ENCODE measurements around the gene GRIA1.
A peak's percentile ranks its signal among the peaks of the same experiment; 100 is the strongest.

The GRIA1 gene

DNA sequence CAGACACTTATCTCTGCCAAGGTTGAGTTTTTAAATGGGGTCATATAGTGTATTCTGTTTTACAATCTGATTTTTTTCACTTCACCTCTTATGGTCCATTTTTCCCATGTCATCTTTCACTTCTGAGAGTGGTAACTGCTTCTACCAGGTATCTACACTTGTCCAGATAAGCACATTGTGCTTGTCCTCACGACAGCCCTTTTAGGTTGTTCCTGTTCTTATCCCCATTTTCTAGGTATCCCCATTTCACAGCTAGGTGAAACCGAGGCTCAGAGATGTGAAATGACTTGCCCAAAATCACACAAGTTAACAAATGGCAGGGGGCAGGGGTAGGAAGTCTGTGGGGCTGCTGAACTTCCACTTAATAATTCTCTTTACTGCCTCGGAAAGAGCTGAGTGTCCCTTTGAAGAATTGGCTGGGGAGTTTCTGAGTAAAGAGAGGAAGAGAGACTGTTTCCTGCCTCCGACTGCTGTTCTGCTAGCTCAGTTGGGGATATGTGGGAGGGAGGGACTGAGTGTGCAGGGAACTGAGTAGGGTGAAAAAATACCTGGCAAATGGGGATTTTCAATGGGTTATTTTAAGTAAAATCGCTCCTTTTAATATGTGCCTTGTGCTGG, 255.4 kb downstream of the GRIA1 start:
- no peak for DNase-seq

DNA sequence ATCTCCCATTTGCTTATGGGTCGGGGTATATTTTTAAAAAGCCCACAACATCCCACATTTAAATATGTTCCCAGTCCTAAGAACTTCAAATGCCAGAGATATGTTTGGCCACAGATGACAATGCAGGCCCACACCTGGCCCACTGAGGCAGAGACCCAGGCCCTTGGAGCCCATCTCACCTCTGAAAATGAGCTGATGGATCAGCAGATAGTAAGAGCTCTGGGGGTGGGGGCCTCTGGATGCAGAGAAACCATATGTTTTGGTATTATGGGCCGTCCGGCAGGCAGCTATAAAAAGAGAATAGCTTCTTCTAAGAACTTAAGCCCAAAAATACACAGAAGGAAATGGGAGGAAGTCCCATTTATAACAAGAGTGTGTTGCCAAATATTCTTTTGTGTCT, 256.0 kb downstream of the GRIA1 start:
- DNase-seq = no peak

DNA sequence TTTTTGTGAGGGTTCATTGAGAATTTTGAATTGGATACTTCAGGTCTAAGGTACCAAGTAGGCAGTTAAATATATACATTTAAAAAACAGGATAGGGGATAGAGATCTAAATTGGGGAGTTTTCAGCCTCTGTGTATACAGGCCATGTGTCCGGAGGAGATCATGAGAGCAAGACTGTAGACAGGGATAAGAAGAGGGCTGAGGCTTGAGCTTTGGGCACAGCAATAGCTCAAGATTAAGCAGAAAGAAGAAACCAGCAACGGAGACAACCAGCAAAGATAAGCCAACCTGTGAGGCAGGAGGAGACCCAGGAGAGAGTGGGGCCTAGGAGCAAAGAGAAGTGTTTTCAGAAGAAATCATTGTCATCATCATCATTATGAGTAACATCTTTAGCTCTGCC, 258.4 kb downstream of the GRIA1 start:
- DNase-seq = no peak

DNA sequence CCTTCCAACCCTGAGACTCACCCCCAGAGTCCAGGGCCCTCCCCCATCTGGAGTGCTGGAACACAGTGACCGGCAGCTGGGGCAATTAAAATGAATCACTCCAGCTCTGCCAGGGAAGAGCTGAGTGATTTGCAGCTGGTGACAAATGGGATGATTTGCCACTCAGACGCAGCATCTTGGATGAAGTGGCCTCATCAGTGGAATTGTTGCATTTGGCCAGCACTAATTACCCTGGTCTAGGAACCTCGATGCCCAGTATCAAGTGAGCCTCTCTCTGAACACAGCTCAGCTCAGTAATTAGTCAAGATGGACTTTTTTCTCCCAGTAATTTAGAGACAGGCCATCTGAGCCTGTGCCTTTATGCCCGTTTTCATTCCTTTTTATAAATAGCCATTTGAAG, 259.5 kb downstream of the GRIA1 start:
- DNase-seq = no peak

DNA sequence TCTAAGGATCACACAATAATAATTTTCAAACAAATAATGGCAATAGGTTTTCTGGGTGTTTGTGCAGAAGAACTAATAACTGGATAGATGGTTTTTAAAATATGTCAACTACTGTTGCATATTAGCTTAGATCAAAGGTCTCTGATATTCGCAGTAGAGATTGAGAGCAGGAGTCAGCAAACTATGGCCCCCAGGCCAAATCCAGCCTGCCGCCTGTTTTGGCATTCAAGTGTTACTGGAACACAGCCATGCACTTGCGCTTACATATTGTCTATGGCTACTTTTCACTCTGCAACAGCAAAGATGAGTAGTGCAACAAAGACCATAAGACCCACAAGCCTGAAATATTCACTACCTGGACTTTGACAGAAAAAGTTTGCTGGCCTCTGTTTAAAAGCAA, 260.8 kb downstream of the GRIA1 start:
- DNase-seq = no peak

DNA sequence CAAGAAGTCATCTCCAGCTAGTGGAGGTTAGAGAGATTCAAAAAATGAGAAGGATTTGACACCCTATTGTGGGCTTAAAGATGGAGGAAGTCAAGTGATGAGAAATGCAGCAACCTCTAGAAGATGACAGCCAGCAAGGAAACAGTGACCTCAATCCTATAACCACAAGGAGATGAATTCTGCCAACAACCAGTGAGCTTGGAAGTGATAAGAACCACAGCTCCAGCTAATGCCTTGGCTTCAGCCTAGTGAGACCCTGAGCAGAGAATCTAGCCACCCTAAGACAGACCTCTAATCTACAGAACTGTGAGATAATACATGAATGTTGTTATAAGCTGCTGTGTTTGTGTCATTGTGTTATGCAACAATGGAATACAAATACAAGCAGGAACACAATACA, 262.4 kb downstream of the GRIA1 start:
- DNase-seq = no peak

DNA sequence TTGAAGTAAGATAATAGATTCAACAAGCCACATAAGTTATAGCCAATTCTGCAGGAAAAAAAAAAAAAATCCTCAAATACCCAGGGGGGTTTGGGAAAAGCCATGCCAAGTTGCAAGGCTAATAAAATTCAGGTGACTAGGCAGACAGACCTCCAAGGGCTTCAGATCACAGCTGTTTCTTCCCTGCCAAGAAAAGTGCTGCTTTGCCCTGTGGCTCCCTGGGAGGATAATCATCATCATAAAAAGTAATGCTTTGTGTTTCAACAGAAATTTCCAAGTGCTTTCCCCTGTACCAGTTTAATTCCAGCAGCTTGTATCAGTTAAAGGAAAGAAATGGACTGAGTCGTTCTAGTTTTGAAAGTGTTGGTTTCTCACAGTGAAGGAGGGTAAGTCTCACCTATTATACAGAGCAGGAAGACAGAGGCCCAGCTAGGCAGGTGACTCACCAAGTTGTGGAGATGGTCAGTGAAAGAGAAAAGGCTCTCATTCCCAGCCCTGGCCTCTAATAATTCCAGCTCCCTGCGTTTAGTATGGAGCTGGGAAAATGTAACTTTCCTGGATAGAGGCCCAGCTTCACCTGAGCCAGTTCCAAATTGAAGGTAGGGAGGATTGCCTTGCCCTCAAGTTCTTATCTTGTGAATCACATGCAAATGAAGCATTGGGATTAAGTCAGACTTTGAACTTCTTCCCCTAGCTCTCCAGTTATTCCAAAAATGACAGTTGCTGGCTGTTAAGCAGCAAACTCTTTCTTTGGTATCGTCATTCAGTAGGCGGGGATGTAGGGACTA, 263.4 kb downstream of the GRIA1 start:
- no peak for DNase-seq

DNA sequence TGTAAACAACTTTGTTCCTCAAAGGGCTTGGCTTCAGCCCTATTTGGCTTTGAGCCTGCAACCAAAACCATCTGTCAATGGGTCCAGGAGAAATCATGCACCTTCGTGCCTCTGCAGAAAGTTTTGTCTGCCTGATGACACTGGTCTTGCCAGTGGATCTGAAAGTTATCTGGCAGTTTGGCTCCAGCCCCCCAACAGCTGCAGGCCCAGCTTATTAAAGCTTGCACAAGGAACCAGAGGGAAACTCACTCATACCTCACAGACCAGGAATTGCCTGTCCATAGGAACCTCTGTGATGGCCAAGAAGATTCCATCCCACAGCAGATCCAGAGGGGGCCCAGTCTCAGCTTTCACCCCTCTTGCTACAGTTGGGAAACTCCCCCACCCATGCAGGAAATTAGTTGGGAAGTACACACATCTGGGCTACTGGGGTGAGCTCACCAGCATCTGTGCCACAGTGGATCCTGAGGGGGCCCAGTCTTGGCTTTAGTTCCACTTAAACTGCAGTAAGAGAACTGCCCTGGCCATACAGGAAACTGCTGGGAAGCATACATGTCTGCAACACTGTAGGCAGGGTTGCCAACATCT, 265.5 kb downstream of the GRIA1 start:
- DNase-seq = no peak

DNA sequence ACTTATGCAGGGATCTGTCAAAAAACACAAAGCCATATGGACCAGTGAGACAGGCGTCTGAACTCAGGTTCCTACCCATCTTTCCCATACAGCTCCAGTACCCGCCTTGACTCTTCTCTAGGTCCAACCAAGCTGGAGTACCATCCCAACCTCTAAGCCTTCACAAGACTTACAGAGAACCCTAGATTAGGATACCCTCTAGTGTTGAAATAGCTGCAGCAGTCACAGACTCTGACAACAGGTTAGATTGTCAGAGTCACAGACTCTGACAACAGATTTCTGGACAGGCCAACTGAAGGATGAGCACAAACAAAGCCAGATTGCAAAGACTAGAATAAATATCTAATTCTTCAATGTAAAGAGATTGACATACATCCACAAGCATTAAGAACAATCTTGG, 266.1 kb downstream of the GRIA1 start:
- no peak for DNase-seq

DNA sequence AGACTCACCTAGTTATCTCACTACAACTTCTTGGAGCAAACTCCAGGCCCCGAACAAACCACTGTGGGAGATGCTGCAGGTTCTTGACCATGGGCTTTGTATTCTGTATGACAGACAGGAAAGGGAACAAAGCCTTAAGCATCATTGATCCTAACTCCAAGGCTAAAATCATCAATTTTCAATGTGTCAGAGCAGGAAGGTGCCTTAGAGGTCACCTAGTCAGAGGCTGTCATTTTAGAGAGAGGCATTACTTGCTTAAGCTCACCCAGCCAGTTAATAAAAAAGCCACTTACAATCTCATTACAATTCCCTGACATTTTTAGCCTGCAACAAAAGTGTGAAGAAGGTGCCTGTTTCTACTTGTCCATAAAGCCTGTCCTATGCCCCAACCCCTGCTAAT, 275.5 kb downstream of the GRIA1 start:
- DNase-seq = no peak

DNA sequence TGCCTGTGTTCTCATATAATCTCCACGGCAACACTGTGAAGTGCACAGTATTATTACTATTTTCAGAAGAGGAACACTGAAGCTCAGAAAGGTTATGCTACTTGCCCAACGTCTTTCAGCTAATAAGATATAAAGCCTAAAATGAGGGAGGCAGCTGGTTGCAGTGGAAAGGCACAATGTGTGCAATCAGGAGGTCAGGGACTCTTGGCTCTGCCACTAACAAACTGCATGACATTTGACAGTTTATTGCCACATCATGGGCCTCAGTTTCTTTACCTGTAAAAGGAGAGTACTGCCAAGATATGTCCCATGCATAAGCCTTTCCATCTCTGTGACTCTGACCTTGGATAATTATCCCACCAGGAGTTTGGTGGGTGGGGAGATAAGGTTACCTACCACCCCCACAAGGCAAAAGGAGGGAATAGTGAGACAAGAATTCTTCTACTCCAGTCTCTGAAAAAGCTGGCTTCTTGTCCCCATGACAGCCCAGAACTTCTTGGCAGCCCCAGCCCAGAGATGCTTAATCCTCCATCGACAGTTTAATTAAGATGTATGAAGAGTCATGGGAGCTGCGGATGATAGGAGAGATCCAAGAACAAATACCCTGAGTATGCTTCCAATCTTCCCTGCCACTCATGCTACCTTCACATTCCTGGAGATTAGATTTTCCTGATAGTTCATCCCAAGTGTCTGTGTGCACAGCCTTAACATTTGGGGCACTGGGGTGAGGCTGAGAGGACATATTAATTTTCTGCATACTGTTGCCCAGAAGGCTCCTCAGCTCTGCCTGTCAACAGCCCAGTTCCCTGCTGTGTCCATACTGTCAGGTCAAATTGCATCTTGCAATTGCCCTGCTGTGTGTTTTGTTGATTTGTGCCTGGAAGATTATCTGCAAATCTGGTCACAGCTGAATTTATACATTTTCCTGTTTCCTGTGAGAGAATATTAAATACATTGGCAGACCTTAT, 277.0 kb downstream of the GRIA1 start:
- no peak for DNase-seq

DNA sequence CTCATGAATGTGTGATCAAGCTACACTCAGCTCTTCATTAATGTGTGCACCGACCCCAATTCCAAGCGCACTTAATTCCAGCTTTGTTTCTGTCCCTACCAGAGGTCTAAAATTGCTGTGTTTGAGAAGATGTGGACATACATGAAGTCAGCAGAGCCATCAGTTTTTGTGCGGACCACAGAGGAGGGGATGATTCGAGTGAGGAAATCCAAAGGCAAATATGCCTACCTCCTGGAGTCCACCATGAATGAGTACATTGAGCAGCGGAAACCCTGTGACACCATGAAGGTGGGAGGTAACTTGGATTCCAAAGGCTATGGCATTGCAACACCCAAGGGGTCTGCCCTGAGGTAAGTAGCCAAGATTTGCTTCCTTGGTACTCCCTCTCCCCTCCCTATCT, 279.6 kb downstream of the GRIA1 start:
- no peak for DNase-seq

DNA sequence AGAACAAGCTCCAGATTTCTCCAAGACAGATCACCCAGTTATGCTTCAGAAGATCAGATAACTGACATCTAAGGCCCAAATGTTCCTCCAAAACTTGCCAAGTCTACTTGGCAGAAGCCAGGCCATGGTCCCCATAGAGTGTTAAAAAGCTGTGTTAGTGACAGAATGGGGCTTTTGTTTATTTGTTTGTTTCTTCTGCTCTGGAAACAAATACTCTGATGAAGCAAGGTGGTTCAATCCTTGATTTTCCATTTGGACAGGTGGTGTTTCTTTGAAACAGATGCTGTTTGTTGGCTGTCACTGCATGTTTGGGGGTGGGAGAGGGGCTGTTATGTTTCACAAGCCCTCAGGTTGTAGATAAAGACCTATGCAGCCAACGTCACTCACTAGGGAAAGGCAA, 284.2 kb downstream of the GRIA1 start:
- DNase-seq = no peak

DNA sequence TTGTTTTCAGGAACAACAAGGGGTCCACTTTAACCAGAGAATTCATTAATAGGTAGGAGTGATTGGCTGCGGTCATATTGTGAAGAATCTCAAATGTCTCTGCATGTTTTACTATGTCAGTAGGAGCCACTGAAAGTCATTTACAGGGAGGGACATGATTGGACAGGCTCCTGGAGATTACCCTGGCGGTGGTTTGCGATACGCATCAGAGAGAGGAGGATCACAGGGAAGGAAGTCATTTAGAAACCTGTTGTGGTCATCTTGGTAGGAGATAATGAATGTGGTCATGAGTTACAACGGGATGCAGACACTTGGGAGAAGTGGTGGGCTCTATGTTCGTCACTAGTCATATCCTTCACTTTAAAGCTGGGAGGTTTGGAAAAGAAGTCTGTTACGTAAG, 285.5 kb downstream of the GRIA1 start:
- DNase-seq = no peak

DNA sequence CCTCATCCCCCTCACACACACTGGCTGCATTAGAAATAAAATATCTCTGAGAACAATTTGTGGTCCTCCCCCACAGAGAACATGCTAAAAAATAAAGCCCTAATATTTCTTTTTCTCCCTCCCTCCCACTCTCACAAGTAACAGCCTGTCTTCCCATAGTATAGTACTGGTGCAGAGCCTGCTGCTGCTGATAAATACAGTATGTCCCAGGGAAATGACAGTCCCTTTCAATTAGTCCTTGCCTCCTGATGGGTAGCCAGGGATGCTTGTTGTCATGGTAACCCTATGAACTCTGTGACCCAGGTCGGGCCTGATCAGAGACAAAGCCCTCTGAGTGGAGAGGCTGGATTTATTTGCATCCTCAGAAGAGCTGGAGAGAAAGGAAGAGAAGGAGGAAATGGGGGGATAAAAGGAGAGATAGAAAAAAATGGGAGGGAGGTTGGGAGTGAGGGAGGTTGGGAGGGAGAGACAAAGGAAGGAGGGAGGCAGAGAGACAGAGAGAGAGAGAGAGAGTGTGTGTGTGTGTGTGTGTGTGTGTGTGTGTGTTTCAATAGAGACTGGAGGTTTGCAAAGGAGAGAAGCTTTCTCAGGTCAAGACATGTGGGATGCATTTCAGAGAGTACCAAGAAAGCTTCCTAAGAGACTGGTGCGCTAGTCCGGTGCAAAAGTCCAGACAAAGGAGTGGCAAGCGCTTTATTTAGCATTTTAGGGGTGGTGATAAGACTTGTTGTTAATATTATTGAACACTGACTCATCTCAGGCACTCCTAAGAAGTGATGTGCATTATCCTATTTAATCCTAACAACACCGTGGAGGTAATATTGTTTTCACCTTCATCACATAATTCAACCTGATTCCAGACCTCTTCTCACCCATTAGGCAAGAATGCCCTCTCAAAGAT, 287.5 kb downstream of the GRIA1 start:
- no peak for DNase-seq

DNA sequence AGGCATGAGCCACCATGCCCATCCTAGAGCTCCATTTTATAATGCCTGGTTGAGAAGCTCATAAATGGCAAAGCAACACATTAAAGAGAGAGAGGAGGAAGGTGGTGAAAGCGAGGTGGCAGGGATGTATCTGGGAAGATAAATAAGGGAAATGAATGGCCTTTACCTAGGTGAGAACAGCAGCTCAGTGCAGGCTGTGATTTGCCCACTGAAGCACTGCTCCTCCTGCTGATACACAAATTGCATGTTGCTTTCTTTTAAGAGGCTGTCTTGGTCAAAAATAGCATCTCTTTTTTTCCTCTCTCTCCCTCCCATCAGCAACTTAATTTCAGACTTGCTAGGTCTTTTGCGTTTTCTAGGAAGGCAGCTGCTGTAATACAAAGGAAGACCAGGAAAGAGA, 289.4 kb downstream of the GRIA1 start:
- no peak for DNase-seq

DNA sequence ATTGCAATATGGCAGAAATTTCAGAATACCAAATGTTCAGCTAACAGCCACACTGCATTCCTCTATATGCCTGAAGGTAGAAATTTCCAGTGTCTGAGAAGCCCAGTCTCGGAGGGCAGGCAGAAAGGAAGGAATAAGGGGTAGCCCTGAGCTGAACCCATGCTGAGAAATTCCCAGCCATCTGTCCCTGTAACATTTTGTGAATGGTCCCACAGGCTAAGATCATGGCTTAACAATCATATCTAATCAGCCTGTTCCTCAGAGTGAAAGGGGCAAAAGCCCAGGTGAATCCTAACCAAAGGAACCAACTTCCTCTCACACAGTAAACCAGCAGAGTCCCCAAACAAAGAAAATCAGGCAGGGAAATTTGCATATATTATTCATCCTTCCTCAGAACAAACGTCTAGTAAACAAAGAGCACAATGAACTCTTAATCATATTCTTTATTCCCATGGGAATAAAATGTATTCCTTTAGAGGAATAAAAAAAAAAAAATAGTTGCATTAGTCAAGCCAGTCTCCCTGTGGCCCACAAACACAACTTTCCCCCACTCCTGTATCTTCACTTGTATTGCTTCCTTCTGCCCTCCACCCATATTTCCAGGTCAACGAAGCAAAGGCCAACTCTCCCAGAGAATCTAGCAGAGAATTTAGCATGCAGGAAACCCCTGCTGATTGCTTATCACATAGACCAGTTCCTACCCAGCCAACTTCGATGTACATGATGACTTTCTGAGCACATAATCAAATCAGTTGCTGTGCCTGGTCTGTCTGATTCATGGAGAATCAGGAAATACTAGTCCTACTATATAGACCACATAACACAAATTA, 290.6 kb downstream of the GRIA1 start:
- DNase-seq = no peak

DNA sequence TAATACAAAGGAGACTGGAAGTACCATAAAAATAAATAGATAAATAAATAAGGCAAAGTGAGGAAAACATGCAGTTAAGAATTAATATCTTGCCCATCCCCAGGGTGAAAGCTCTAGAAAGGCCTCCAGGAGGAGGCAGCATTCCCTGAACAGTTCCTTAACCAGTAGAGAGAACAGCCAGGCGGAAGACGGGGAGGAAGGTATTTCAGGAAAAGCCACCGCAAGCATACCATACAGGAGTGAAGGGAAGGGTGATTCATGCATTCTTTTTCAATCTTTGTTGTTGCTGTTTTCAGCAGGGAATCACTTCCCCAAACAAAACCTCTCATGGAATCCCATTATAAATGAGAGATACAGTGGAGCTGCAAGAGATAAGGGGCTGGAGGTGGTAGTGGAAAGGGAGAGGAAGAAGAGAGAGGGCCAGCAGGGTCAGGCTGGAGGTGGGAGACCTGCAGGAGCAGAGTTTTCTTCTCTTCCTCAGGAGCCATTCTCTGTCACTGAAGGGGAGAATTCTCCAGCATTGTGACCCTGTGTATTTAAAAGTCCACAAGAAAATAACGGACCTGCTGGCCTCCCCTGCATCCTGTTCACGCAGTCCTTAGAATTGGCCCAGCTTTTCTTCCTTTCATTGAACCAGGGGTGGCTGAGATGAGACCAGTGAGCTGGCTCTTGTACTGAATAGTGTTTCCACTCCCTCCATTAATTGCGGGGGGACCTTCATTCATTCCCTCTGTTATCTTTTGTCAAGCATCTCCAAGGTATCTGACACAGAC, 292.3 kb downstream of the GRIA1 start:
- DNase-seq = no peak

DNA sequence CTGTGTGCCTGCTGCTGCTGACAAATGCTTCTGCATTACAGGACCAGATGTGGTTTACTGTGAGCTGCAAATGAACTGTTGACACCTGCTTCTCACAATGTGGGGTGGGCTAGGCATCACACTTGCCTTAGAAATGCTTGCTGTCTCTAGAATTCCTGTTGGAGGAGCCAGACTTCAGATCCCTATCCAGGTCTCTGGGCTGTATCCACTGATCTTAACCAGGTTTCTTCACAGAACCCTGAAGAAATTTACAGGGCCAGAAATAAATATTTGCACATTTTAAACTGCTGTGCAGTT, 292.8 kb downstream of the GRIA1 start:
- DNase-seq = no peak

DNA sequence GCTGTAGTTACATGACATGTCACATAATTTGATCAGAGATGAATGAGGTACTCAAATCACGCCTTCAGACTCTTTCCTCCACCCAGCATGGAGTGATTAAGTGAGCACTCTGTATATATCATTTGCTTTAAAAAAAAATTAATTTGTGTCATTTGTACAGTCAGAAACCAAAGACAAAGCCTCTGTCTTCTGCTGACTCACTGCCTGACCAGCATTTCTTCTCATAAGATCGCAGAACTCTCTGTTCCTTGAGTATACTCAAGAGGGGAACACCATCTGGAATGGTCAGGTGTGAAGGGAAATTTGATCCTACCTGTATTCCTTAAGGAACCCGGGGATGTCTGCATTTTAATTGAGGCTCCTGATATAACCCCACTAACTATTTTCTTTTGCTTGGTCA, 293.8 kb downstream of the GRIA1 start:
- peak; percentile 29 for DNase-seq

DNA sequence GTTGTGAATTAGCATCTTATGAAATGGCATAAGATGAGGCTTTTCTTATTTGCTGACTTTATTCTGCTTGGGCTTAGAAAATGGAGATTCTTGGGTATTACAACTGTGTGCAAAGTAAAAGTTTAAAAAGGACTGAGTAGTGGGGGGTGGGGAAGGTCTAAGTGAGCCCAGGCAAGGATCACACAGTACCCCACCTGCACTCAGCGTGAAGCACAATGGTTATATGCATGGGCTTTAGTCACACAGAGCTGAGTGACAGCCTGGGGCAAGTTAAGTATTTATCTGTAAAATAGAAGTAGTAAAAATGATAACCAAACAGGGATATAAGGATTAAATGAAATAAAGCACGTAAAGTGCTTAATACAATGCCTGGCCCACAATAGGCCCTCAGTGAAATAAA, 300.9 kb downstream of the GRIA1 start:
- DNase-seq = no peak
